ENCODE measurements around the gene NEO1.
"Not testable (repeated sequence)": the region's sequence is repeated elsewhere in the genome, so short reads cannot be mapped to it uniquely, and the experiment has no call there.

NEO1 gene

GRCh38 chr15:73141216-73141900, 89.1 kb downstream of the NEO1 start:
- DNase-seq = no peak

DNA sequence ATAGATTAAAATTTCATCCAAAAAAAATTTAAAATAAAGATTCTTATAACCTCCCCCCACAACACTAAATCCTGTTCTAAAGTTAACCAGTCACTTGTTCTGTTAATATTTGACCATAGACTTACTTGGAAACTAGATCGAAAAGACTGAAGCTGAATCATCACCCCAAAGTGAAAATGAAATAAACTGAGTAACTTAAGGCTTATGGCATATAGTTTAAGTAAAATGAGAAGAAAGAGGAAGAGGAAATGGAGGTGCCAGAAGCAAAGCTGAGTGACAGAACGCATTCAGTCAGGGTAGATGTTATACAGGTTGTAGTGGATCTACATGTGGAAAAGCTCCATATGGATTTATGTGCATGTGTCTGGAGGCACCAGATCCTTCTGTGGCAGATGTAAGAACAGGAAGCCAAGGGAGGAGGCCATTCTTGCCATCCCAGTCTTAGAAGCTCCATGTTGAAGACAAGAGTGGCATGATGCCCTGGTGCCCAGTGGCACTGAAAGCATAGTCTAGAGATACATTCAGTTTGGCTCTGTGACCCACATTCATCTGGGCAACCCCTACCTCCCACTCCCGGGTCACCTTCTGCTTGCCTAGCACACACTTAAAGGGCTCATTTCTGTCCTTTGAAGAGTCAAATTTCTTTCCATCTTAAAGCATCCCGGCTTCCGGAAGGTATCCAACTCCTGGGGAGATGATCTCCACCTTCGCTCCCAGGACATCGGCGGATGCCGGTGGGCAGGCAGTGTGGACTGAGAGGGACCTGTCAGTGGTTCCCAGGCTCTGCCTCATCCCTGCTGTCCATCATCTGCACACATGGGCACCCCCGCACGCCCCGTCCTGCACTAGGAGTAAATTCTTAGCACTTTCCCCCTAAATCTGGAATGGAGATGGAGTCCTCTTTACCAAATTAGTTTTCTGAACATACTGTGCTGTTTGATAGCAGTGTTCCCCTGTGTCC, 90.8 kb downstream of the NEO1 start:
- no peak for DNase-seq

- no peak for DNase-seq
Observed at GRCh38 chr15:73143763-73144155, 91.5 kb downstream of the NEO1 start.

DNA sequence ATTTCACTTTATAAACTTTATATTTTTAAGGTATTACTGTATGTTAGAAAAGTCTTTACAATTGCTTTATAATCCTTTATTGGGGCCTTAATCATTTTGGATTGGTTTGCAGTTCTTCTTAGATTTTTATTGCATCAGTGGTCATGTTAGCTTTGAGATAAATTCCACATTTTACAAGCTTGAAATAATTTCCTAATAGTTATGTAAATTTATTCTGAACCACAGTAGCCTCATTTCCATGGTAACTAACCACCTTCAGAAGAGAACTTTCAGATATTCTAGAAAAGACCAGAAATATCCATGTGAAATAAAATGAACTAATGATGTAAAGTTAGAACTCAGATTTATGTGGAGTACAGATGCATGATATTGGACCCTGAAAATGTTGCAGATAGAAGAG, 94.2 kb downstream of the NEO1 start:
- DNase-seq = no peak

- no peak for DNase-seq
Observed at GRCh38 chr15:73150831-73151230, 98.6 kb downstream of the NEO1 start.

DNA sequence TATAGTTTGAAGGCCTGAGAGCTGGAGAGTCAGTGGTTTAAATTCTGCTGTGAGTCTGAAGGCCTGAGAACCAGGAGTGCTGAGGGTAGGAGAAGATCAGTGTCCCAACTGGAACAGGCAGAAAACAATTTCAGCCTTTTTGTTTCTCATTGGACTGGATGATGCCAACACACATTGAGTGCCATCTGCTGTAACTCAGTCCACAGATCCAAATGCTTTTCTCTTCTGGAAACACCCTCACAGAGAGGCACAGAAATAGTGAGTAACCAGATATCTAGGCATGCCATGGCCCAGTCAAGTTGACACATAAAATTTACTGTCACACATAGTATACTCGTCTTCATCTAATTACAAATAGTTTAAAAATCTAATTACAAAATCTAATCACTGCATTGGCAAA, 100.8 kb downstream of the NEO1 start:
- no peak for DNase-seq

DNA sequence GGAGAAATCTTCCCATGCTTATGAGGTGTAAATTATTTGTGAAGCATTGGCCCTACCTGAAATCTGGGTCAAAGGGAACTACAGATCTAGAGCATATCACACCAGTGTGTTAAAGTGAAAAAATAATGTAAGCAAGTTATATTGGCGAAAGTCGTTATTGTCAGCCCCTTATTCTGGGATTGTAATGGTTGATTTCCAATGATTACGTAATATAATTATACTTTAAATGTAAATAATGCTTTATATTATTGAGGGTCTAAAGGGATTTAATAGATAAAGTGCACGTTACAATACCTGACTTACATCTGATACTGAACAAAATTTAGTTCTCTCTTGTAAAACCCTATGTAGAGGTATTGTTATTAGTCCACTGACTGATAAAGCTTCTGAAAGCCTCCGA, 101.2 kb downstream of the NEO1 start:
- no peak for DNase-seq

DNA sequence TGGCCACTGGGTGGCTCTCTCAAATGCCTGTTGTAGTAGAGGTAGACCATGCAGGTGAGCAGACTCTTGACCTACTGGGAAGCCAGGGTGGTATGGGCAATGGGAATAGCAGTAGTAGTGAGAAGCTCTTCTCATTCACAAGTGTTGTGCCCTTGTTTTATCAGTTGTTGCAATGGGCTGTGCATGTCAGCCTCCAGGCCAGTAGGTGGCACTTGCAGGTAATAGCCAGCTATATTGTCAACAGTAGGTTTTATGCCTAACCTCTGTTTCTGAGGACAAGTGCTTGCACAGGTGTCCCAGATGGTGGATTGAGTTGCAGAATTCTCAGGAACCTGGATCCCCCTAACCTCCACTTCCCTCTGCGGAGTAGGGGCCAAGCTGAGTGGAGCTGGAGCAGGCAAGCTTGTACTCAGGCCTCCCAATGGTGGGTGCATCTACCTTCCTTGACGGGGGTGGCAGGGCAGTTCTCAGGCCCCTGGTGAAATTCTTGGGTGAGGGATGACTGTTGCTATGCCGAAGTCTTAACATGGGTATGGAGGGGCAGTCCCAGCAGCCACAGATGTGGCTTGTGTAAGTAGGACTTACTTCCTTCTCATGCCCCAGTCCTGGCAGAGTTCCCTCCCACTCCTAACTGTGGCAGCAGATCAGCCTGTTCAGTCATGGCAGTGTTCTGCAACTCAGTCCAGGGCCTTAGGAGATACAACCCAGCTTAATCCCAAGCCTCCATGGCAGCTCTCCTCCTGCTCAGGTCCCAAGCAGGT, 104.3 kb downstream of the NEO1 start:
- DNase-seq = no peak

DNA sequence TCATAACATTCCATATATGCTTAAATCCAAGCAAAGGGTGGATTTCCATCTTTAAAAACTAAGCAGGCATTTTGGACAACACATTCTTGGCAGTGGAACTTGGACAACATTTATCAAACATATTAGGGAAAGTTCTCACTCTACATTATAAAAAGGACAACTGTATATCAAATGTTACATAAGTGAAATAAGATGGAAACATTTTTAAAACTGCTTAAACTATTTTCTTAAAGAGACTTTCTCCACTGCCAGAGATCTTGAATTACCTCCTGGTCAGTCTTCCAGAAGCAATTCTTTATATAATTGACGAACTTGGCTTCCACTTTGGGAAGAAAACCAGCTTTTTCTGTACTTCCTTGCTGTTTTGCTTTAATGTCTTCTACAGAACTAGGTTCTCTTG, 109.3 kb downstream of the NEO1 start:
- no peak for DNase-seq

DNA sequence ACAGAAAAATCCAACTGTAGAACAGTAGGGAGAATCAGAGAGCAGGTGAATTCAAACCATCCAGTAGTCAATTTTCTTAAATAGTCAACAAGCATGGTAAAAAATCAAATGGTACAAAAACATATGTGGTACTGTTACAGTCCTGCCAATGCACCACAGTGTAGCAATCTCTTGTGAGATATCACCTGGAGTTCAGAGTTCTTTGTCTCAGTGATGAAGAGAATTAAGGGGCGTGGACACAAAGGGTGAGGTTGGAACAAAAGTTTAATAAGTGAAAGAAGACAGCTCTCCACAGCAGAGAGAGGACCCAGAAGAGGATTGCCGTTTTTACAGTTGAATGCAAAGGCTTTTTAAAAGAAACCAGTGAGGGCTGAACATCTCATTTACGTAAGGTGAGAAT, 113.2 kb downstream of the NEO1 start:
- DNase-seq = no peak

DNA sequence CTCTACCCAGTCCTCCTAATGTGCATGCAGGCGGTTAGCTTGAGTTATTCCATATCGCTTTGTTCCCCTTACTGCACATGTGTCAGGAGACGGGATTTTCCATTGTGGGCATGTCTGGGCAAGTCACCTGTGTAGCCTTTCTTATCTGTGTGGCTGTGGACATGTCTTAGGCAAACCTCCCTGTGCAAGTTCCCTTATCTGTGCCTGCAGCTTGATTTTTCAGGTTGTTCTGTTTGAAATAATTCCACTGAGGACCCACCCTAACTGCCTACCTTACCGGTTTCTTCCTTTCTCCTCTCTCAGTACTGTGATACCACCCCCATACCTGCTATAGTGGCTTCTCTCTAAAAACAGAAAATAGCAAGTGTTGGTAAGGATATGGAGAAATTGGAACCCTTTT, 113.6 kb downstream of the NEO1 start:
- DNase-seq = no peak

DNA sequence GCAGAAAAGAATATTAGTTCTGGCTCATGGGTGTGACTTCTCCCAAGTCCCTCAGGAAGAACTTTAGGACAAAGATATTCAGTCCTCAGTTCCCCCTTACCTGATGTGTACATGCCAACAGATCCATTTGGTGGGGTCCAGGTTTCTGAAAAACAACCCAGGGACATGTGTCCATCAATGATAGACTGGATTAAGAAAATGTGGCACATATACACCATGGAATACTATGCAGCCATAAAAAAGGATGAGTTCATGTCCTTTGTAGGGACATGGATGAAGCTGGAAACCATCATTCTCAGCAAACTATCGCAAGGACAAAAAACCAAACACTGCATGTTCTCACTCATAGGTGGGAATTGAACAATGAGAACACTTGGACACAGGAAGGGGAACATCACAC, 114.4 kb downstream of the NEO1 start:
- not testable (repeated sequence) for DNase-seq

DNA sequence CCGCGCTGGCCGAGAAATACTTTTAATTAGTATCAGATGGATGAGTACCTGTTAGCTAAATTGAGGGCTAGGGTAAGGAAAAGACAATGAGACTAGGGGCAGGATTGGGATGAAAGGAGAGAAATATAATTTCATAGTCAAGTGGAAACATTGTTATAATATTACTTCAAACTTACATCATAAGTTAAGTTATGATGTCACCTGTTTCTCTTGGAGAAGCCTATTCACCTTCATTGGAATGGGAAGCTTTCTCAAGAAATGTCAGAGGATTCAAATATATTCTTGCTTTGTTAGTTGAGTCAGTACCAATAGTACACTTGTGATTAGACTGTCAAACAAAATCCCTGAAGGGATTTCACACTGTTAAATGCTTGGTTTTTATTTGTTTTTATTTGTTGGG, 116.2 kb downstream of the NEO1 start:
- no peak for DNase-seq

DNA sequence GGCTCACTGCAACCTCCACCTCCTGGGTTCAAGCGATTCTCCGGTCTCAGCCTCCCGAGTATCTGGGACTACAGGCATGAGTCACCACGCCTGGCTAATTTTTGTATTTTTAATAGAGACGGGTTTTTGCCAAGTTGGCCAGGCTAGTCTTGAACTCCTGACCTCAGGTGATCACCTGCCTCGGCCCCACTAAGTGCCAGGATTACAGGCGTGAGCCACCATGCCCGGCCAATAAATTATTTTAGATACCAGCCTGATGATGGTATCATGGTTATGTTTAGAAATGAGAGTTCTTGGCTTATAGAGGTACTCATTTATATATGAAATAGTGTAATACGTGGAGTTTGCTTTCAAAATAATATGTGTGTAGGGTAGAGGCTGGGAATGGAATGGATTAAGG, 119.4 kb downstream of the NEO1 start:
- no peak for DNase-seq

DNA sequence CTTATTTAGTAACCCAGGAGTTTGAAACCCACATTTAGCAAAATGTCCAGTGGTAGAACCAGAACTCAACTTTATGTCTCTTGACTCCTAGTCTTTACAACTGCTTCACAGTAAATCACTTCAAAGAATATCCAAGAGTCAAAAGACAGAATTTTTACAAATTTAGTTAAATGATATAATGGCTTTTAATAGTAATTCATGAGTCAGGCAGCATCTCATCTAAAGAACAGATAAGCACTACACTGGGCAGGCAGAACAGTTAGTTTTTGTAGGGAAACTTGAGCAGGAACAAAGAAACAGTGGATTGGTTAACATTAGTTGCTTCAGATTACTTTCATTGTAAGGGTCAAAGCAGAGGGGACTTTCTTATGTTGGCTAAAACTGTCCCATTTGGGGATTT, 120.2 kb downstream of the NEO1 start:
- no peak for DNase-seq

GRCh38 chr15:73174171-73174570, 121.9 kb downstream of the NEO1 start:
- peak in 1 of 3 experiments; percentile 17 for DNase-seq

- peak in 1 of 3 experiments; percentile 59 for DNase-seq
Observed at GRCh38 chr15:73175382-73175781, 123.1 kb downstream of the NEO1 start.

GRCh38 chr15:73176598-73176997, 124.3 kb downstream of the NEO1 start:
- no peak for DNase-seq

DNA sequence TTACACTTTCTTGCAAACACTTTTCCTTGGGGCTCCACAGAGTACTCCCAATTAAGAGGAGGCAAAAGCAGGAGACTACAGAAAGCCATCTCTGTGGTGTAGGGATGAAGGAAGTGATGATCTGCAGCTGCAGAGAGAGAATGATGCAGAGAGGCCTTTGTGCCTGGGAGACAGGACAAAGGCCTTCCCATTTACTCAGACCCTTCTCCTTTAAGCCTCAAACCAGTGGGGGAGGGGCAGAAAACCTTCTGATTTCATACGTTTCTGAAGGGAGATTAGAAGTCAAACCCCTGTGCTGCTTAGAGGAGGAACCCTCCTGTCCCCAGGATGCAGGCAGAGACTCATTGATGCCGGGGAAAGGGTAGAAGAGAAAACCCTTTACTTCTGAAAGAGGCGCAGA, 130.8 kb downstream of the NEO1 start:
- no peak for DNase-seq

DNA sequence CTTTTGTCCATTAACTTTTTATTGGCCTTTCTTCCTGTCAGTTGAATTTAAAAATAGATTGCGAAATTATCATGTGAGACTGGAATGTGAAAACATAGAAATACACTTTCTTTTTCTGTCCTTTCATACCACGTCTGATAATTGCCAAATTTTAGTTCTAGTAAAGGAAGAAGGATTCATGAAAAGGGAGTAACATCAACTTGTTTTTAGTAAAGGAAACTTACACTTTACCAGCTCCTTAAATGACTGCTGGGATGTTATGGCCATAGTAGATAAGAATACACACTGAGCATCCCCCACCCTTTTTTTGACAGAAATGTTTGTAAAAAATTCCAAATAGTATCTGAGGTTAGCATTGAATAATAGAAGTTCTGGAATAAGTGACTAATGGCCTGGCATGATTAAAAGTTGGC, 137.9 kb downstream of the NEO1 start:
- no peak for DNase-seq

- no peak for DNase-seq
Observed at GRCh38 chr15:73195166-73195565, 142.9 kb downstream of the NEO1 start.

- no peak for DNase-seq
Observed at GRCh38 chr15:73196113-73196512, 143.8 kb downstream of the NEO1 start.

DNA sequence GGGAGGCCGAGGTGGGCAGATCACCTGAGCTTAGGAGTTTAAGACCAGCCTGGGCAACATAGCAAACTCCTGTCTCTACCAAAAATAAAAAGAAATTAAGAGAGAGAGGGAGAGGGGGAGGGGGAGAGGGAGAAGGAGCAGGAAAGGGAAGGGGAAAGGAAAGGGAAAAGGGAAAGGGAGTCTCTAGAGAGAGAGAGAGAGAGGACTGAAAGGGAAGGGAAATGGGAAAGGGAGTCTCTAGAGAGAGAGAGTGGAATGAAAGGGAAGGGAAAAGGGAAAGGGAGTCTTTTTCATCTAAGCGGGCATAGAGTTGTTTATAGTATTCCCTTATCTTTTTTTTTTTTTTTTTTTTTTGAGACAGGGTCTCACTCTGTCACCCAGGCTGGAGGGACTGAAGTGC, 148.1 kb downstream of the NEO1 start:
- no peak for DNase-seq

GRCh38 chr15:73210630-73211029, 158.4 kb downstream of the NEO1 start:
- no peak for DNase-seq
